Stimulated activated CD4-positive, alpha-beta T cell treated with anti-CD3 and anti-CD28 coated beads, Interleukin-4, amount 100 ng/mL, for 1 hour (primary cell): ENCODE results near the gene MRE11.
"Not testable (repeated sequence)": the region's sequence is repeated elsewhere in the genome, so short reads cannot be mapped to it uniquely, and the experiment has no call there.

Source experiments
- DNase-seq: peaks from one replicate; pipeline ENCODE4 v3.0.0-alpha.2; 2020

The MRE11 gene

GRCh38 chr11:94418123-94418765, 75.4 kb downstream of the MRE11 start:
- no peak for DNase-seq

- DNase-seq: no peak
Observed at GRCh38 chr11:94417386-94417987, 76.2 kb downstream of the MRE11 start.

- DNase-seq: no peak
Observed at GRCh38 chr11:94405062-94405833, 88.4 kb downstream of the MRE11 start.

- DNase-seq: no peak
Observed at GRCh38 chr11:94402355-94402754, 91.3 kb downstream of the MRE11 start.

- no peak for DNase-seq
Observed at GRCh38 chr11:94401773-94402265, 91.8 kb downstream of the MRE11 start.

- no peak for DNase-seq
Observed at GRCh38 chr11:94400839-94401772, 92.5 kb downstream of the MRE11 start, which contains the start of gene GPR83. Gene GPR83, minus strand, starts transcription at chr11:94401419. Its CDS starts 172 bp downstream, at chr11:94401247.

- no peak for DNase-seq
Observed at GRCh38 chr11:94400457-94400838, 93.2 kb downstream of the MRE11 start.

- DNase-seq: no peak
Observed at GRCh38 chr11:94400050-94400449, 93.6 kb downstream of the MRE11 start.

GRCh38 chr11:94398101-94398500, 95.5 kb downstream of the MRE11 start:
- DNase-seq: no peak

GRCh38 chr11:94396282-94396681, 97.4 kb downstream of the MRE11 start:
- DNase-seq: no peak

GRCh38 chr11:94391937-94392336, 101.7 kb downstream of the MRE11 start:
- DNase-seq: not testable (repeated sequence)

GRCh38 chr11:94379613-94380012, 114.0 kb downstream of the MRE11 start:
- no peak for DNase-seq

- DNase-seq: no peak
Observed at GRCh38 chr11:94376841-94377240, 116.8 kb downstream of the MRE11 start.

- DNase-seq: not testable (repeated sequence)
Observed at GRCh38 chr11:94370576-94370975, 123.1 kb downstream of the MRE11 start.
